Spleen (tissue), 7 donors: ENCODE results near the gene RNF214.

Experiments used
- CTCF ChIP-seq, 11 experiments: fragments of 200-600 bp in 7 of 11; fragments of 450-650 bp in 4 of 11; sonication (generic) in 4 of 11; IDR thresholded peaks in 8 of 11; conservative IDR thresholded peaks in 3 of 11; 1 replicate in 7 of 11; 2 replicates in 4 of 11; pipeline versions ENCODE4 v1.4.0 to v1.8.0; 2016 to 2021; ENCODE audit warnings: antibody characterized with exemption in 11 of 11, inconsistent platforms in 4 of 11, mild to moderate bottlenecking in 1 of 11
- POLR2A ChIP-seq, 3 donors: fragments of 450-650 bp; IDR thresholded peaks; one replicate each; pipeline ENCODE4 v1.5.1; 2017; ENCODE audit warnings: antibody characterized with exemption in 3 of 3, mild to moderate bottlenecking in 1 of 3
- donor health status: DM: no; HTN: no; CAD: no; lungs with moderate emphysema.
- donor health status: DM: no; HTN: no; CAD: no.
- donor health status: DM: no; HTN: no; CAD: no.

GRCh38 chr11:117203069-117203407, 29.4 kb upstream of the RNF214 start:
- no peak for TF ChIP-seq CTCF (IDR thresholded peaks at IDR 0.05 in 8 of 11, conservative IDR thresholded peaks at IDR 0.05 in 3 of 11)
- TF ChIP-seq POLR2A (IDR thresholded peaks at IDR 0.05), result no peak
